HG03196 (cell line): ENCODE data around the gene MTCH2.
"Not testable (repeated sequence)": the region's sequence is repeated elsewhere in the genome, so short reads cannot be mapped to it uniquely, and the experiment has no call there.

Experiments
- ATAC-seq: cut with Tn5 transposase; IDR thresholded peaks from one replicate; pipeline ENCODE4 v1.9.1; 2021; ENCODE audit not compliant: unreplicated experiment

Gene MTCH2

DNA sequence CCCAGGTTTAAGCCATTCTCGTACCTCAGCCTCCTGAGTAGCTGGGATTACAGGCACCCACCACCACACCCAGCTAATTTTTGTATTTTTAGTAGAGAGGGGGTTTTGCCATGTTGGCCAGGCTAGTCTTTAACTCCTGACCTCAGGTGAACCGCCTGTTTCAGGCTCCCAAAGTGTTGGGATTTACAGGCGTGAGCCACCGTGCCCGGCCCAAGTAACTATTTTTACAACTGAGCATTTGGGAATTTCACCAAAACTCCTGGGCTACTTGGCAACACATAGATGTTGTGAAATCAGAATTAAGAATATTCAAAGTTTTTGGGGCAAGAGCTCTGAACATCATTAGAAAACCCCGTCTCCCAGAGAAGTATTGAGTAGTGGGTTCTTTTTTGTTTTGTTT is 1.9 kb downstream of the MTCH2 start:
- ATAC-seq: not testable (repeated sequence)

DNA sequence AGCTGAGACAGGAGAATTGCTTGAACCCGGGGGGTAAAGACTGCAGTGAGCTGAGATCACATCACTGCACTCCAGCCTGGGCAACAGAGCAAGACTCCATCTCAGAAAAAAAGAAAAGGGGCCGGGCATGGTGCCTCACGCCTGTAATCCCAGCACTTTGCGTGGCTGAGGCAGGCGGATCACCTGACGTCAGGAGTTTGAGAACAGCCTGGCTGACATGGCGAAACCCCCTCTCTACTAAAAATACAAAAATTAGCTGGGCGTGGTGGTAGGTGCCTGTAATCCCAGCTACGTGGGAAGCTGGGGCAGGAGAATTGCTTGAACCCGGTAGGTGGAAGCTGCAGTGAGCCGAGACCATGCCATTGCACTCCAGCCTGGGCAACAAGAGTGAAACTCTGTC is 6.0 kb downstream of the MTCH2 start:
- ATAC-seq: not testable (repeated sequence)

GRCh38 chr11:47631473-47631872 is 10.9 kb downstream of the MTCH2 start:
- ATAC-seq: no peak

DNA sequence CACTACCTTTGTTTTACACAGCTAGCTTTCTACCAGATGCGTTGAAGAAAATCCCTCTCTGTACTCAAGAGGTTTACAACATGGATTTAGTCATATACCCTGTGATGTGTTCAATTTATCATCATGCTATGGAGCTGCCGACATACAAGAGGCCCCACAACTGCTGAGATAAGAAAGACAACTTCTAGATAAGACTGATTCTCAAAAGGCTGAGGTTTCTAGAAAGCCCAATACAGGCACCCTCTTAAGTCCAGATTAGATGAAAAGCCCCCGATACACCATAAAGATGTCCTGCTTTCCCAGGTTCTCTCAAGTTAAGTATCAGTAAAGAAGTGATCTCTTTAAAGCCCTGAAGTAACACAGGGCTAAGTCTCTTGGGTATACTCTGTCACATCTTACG is 14.3 kb downstream of the MTCH2 start:
- no peak for ATAC-seq

- no peak for ATAC-seq
Measured at GRCh38 chr11:47626234-47626633, 16.1 kb downstream of the MTCH2 start.

DNA sequence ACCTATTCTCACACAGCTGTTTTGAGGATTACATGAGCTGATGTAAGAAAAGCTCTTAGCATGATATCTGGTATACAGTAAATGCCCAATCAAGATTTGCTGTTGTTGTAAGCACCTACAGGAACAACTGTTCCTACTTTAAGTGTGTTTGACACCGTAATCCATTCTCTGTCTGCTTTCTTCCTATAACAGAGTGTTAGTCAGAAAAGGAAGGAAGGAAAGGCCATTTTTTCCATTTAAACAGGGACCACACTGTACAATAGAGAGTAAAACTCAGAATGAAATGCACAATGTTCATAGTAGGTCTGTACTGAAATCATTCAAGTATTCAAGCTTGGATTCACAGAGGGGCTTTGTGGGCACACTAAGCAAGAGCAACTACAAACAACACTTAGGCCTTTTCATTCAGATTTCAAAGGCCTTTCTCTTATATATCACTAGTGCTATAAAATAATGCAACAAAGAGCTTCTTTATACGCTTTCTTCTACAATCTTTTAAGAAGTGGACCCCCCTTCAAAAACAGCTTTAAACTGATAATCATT is 21.5 kb downstream of the MTCH2 start:
- ATAC-seq: no peak

DNA sequence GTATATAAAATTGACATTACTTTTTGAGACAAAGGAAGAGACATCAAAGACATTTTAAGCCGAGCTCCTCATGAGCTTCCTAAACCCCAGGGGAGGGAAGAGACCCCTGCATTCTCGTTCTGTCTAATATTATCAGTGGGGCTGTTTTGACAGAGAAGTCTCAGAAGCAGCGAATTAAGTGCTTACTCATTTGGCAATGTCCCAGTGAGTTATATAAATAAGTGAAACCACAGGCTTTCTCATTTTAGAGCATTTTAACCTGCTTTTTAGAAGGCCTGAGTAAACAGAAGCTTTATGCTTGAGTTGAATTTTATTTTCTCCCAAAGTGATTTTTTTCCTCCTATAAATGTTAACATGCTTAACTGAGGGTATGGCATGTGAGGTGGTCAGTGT is 24.9 kb downstream of the MTCH2 start:
- no peak for ATAC-seq

DNA sequence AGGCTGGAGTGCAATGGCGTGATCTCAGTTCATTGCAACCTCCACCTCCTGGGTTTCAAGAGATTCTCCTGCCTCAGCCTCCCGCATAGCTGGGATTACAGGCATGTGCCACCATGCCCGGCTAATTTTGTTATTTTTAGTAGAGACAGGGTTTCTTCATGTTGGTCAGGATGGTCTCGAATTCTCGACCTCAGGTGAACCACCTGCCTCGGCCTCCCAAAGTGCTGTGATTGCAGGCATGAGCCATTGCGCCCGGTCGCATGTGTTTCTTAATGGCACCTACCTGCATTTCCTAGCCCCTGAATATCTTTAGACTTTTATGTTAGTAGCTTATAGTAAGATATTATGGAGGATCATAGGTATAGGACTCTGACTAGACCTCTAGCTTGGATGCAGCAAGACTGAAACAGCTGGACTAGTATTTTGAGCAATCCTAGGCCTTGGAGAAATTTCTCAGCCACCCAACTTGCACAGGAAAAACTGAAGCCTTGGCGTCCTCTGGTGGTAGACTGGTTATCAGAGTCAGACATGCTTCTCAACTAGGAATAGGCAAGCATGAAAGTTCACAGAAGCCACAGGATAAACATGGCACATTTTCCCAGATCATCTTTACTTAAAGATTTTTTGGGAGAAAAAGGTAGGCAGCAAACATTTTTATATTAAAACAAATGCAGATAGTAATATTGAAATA is 25.5 kb downstream of the MTCH2 start:
- no peak for ATAC-seq

GRCh38 chr11:47615249-47615648 is 27.1 kb downstream of the MTCH2 start:
- no peak for ATAC-seq

- peak; percentile 76 for ATAC-seq
Measured at GRCh38 chr11:47611348-47611794, 31.0 kb downstream of the MTCH2 start.

GRCh38 chr11:47609675-47610074 is 32.7 kb downstream of the MTCH2 start:
- ATAC-seq: no peak

DNA sequence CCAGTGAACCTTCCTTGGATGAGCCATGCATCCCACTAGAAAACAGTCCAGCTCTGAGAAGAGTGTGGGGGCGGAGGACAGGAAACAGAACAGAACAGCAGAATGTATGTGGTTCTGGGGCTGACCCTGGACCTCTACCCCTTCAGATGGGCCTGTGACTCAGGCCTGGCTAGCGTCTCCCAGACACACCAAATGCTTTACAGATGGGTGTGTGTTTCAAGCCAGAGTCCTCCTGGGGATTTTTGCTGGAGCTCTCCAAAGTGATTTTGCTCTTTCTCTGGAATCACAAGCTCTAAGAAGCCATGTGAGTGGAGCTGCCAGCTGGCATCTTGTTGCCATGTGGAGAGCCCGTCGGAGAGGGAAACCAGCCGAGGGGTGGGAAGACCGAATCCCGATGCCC is 35.0 kb downstream of the MTCH2 start:
- no peak for ATAC-seq

DNA sequence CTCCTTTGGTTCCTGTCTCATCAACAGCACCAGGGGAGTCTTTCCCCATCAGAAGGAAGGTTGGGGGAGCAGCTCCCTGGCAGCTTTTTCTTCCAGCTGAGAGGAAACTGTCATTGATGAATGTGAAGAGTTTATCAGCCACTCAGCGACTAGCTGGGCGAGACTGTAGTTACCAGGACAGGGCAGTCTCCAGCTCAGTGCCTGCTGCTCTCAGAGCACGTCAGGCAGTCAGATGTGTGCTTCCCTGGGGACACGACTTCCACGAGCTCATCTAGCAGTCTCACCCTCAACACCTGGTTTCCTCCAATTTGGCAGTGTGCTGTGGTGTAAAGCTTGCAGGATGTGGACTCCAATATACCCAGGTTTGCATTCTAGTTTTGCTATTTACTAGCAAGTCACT is 35.6 kb downstream of the MTCH2 start:
- no peak for ATAC-seq

DNA sequence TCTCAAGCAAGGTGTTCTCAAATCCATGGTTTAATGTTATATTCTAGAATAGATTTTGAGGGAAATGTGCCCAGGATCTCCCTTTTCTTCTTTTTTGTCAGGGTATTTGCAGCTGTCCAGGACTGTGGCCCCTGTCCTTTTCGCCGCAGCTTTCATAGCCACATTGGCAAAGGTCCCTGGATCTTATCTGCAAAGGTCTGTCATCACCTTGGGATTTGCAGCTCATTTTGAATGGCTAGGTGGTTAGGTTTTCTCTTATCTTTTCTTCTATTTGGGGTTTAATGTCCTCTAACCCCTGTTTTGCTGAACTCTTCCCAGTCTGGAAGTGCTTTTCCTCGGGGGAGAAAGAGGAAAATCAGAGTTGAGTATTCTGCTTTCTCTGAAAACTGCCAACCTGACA is 36.4 kb downstream of the MTCH2 start:
- ATAC-seq: no peak

- ATAC-seq: no peak
Measured at GRCh38 chr11:47603295-47603694, 39.1 kb downstream of the MTCH2 start.

GRCh38 chr11:47599902-47600301 is 42.5 kb downstream of the MTCH2 start:
- ATAC-seq: no peak

GRCh38 chr11:47595967-47596366 is 46.4 kb downstream of the MTCH2 start:
- no peak for ATAC-seq

GRCh38 chr11:47595029-47595428 is 47.3 kb downstream of the MTCH2 start:
- ATAC-seq: no peak

DNA sequence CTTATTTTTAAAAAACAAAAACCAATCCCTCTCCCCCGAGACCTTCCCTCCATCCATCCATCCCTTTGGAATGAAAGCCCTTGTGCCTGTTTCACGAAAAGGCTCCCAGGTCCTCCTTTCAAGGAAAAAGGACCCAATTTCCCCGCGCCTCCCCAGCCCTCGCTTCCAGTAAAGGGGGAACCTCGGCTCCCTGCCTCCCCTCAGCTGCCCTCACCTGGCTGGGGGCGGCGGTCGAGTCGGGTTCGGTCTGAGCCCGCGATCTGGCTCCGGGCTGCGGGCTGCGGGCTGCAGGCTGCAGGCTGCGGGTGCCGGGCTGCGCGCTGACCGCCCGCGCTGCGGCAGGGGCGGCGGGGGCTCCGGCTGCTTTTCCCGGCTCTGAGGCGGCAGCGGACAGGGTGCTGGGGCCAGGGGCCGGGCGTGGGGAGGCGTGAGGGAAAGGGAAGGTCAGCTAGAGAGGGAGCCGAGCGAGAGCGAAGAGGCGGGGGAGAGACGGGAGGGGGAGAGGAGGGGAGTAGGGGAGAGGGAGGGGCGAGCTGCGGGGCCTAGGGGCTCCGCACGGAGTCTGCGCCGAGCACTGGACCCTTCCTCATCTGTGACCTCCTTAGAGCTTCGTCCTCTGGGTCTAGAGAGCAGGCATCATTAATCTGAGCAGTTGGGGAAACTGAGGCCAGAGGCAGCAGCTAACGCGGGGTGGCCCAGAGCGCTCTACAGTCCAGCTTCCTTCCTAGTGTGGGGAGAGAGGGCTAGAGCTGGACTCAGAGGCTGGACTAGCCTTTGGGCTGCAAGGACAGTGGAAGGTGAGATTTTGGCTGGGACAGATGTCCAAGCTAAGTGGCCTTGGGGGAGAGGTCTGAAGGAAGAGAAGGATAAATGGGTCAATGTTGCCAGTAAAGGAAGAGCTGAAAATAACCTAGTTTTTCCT is 48.2 kb downstream of the MTCH2 start, which contains the start of gene C1QTNF4:
Gene C1QTNF4, minus strand, starts transcription at position 478 of the 922 bp plus-strand sequence. CDS start 3,601 bp downstream, outside the sequence.
- ATAC-seq: no peak

DNA sequence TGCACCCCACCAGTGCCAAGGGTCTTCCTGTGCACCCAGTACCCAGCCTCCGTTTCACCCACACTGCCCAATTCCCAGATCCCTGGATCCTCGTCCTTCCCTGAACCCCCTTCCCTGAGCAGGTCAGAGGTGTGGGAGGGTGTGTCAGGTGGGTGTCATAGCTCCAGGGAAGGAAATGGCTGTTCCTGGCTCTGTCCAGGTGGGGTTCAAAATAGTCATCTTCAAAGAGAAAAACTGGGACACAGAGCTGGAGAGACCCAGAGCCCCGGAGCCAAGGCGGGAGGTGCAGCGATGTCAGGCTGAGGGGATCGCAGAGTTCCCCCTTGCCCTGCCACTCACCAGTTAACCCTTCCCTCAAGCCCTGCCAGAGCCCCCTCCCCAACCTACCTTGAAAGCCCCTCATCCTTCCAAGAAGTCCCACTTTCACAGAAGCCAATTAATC is 48.8 kb downstream of the MTCH2 start:
- ATAC-seq: no peak

GRCh38 chr11:47592970-47593369 is 49.4 kb downstream of the MTCH2 start:
- ATAC-seq: no peak

- no peak for ATAC-seq
Measured at GRCh38 chr11:47592251-47592650, 50.1 kb downstream of the MTCH2 start.
